PC-3 (cell line): ENCODE measurements around the gene PVALB. TPM values are rescaled to one million over a fixed set of nuclear protein-coding genes. Genes with fewer than 3 reads are reported as not detected.

Experiments
- ATAC-seq: fragments of 200-7000 bp; cut with Tn5 transposase; 2 replicates; pipeline ENCODE4 v1.9.1; 2020; ENCODE audit warnings: mild to moderate bottlenecking, moderate library complexity
- BruUV-seq: library from RNA; stranded (reverse); fragments of 400-500 nt; replicated peaks from 2 replicates; lab custom pipeline; 2021; lab: Mats Ljungman, UMichigan
- CTCF ChIA-PET: fragments of 300-600 bp; sonication (Branson Sonifier 250); formaldehyde crosslinking; loops from one replicate; lab custom pipeline; 2022; ENCODE audit warnings: antibody characterized with exemption; lab: Charles Lee
- POLR2A ChIA-PET: fragments of 300-600 bp; sonication (Branson Sonifier 250); formaldehyde crosslinking; loops from one replicate; lab custom pipeline; 2022; ENCODE audit warnings: antibody characterized with exemption; ENCODE audit not compliant: unreplicated experiment; lab: Charles Lee
- DNase-seq: peaks from one replicate; pipeline ENCODE4 v3.0.0-alpha.2; 2015
- H2AFZ ChIP-seq: fragments of 300-600 bp; sonication (generic); 2 replicates; pipeline ENCODE4 v1.6.0; 2016; ENCODE audit warnings: antibody characterized with exemption, low read length
- H3F3A ChIP-seq: fragments of 300-600 bp; sonication (generic); one replicate; pipeline ENCODE4 v1.6.0; 2017; ENCODE audit warnings: antibody characterized with exemption, low read length, control low read depth, mild to moderate bottlenecking; ENCODE audit not compliant: unreplicated experiment
- H3K27ac ChIP-seq: fragments of 300-600 bp; sonication (generic); 2 replicates; pipeline ENCODE4 v1.5.1; 2016; ENCODE audit warnings: mild to moderate bottlenecking, low read length
- H3K27me3 ChIP-seq: fragments of 300-600 bp; sonication (generic); 2 replicates; pipeline ENCODE4 v1.6.1; 2016; ENCODE audit warnings: low read length, mixed read lengths
- H3K36me3 ChIP-seq: fragments of 300-600 bp; sonication (generic); 2 replicates; pipeline ENCODE4 v1.6.1; 2016; ENCODE audit warnings: low read depth, mixed run types, low read length, mixed read lengths
- H3K4me1 ChIP-seq: fragments of 300-600 bp; sonication (generic); 2 replicates; pipeline ENCODE4 v1.5.1; 2016; ENCODE audit warnings: low read length; ENCODE audit not compliant: insufficient read depth
- H3K4me2 ChIP-seq: fragments of 300-600 bp; sonication (generic); 2 replicates; pipeline ENCODE4 v1.6.0; 2016; ENCODE audit warnings: low read length
- H3K4me3 ChIP-seq: fragments of 300-600 bp; sonication (generic); 2 replicates; pipeline ENCODE4 v1.5.1; 2016; ENCODE audit warnings: mild to moderate bottlenecking, low read length, mixed read lengths
- H3K79me2 ChIP-seq: fragments of 300-600 bp; sonication (generic); 2 replicates; pipeline ENCODE4 v1.6.1; 2017; ENCODE audit warnings: low read length, mixed read lengths
- H3K9ac ChIP-seq: fragments of 300-600 bp; sonication (generic); 2 replicates; pipeline ENCODE4 v1.6.0; 2016; ENCODE audit warnings: mild to moderate bottlenecking, low read length
- H3K9me2 ChIP-seq: fragments of 300-600 bp; sonication (generic); replicated peaks from 2 replicates; pipeline ENCODE4 v1.6.1; 2016; ENCODE audit warnings: mixed run types, low read length, mixed read lengths
- H3K9me3 ChIP-seq: fragments of 300-600 bp; sonication (generic); 2 replicates; pipeline ENCODE4 v1.6.1; 2016; ENCODE audit warnings: low read length, mixed read lengths
- H4K20me1 ChIP-seq: fragments of 300-600 bp; sonication (generic); 2 replicates; pipeline ENCODE4 v1.6.1; 2016; ENCODE audit warnings: low read length, mixed read lengths
- CTCF ChIP-seq: fragments of 300-600 bp; sonication (generic); conservative IDR thresholded peaks from 2 replicates; pipeline ENCODE4 v1.5.1; 2017; ENCODE audit warnings: antibody characterized with exemption, low read depth, mild to moderate bottlenecking, low read length
- EZH2 ChIP-seq: fragments of 300-600 bp; sonication (generic); IDR thresholded peaks from one replicate; pipeline ENCODE4 v1.6.1; 2017; ENCODE audit warnings: antibody characterized with exemption, mild to moderate bottlenecking, low read length; ENCODE audit not compliant: unreplicated experiment
- EZH2phosphoT487 ChIP-seq: fragments of 300-600 bp; sonication (generic); IDR thresholded peaks from 2 replicates; pipeline ENCODE4 v1.6.1; 2018; ENCODE audit warnings: mild to moderate bottlenecking, antibody characterized with exemption, low read length, borderline replicate concordance
- intact Hi-C: fragments of 100-400 bp; cut with micrococcal nuclease; formaldehyde crosslinking; loops from 2 replicates; pipeline ENCODE4 v1.9.0; 2023
- total RNA-seq: library from RNA; depleted of rRNA; stranded (reverse); fragments of >200 nt; gene quantifications from 2 replicates; pipeline ENCODE4 v1.2.3, GENCODE V29; 2014

PVALB gene
- total RNA-seq, 1 experiment from 2014 or later, result not detected

DNA sequence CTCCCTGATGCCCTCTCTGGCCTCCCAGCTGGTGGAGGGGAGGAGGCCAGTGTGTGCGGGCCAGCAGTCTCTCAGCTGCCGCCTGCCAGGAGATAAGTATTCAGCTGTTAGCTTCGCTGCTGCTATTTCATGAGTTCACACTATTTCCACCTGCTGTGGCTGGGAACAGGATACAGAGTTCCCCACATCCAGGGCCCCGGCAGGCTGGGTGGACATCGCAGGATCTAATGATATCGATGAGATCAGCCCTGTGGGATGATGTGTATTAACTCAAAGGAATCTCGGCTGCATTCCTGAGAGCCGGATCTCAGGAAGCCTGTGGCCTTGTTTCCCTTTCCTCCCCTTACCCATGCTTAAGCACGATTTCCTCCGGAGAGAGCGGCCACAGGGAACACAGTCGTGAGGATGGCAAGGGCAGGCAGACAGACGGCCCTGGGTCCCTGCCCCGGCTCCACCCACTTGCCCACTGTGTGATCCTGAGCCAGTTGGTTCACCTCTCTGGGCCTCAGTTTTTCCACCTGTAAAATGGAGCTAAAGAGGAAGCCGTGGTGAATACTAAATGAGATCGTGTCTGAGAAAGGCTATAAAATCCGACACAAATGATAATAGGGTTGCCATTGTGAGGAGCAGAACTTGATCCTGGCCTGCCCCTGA lies 6.5 kb upstream of the PVALB start:
- Histone ChIP-seq H3K27me3 (peaks cover 13% of the 10 kb centered on the region; the same call in 1 of the 2 replicates), H3K4me1 (no peaks in the 10 kb centered on the region), H3K4me3 (no peak overlapping the region), H3K9ac (no peak overlapping the region), H3K9me3 (no peaks in the 10 kb centered on the region), H3F3A (no peaks in the 10 kb centered on the region), H3K36me3 (no peaks in the 10 kb centered on the region), H3K27ac (no peak overlapping the region), H4K20me1 (no peaks in the 10 kb centered on the region), H2AFZ (no peak overlapping the region), H3K9me2 (no peaks in the 10 kb centered on the region), H3K4me2 (no peak overlapping the region), H3K79me2 (no peaks in the 10 kb centered on the region)
- no peak for ATAC-seq
- no peak for DNase-seq
- POLR2A ChIA-PET, result no interaction called here
- CTCF ChIA-PET, result no interaction called here
- TF ChIP-seq CTCF, result no peak
- TF ChIP-seq EZH2phosphoT487, result no peak
- no peak for TF ChIP-seq EZH2
- BruUV-seq, result no TSS peak
- intact Hi-C loops, result no loop called here

DNA sequence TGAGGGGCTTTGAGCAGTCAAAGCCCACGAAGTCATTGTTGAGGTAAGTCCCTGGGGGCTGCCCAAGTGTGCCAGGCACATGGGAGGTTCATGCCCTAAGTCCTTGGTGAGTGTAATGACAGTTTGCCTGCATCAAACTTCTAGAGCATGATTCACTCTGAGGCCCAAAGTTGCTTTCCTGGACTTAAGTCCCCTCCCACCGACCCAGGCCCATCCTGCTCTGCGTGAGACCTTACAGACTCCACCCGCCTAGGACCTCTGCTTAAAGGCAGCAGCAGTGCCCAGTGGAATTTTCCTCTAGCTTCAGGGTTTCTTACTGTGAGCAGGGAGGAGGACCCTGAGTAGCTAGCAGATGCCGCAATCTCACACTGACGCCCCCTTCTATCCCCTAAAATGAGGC lies 5.7 kb upstream of the PVALB start:
- H3K27me3 ChIP-seq, result peaks cover 20% of the 10 kb centered on the region
- H3K9ac ChIP-seq, result no peak overlapping the region
- DNase-seq (no peak), ATAC-seq (no peak)
- H2AFZ ChIP-seq, result no peak overlapping the region
- H3K9me2 ChIP-seq, result no peaks in the 10 kb centered on the region
- no peaks in the 10 kb centered on the region for H3K79me2 ChIP-seq
- ChIA-PET CTCF (interaction anchor here (0.6 kb wide), 1 partner anchor 746 kb away, joined by 5 read pairs; no protein-coding TSS in a partner anchor), POLR2A (interaction anchor here (0.6 kb wide), 1 partner anchor 46 kb away, joined by 6 read pairs; the partner anchor contains the start of gene IFT27)
- H3K4me1 ChIP-seq, result no peaks in the 10 kb centered on the region
- no peaks in the 10 kb centered on the region for H3K36me3 ChIP-seq
- H3K4me3 ChIP-seq, result no peak overlapping the region
- no peak overlapping the region for H3K27ac ChIP-seq
- no TSS peak for BruUV-seq
- intact Hi-C loops, result no loop called here
- no peaks in the 10 kb centered on the region for H4K20me1 ChIP-seq
- H3K9me3 ChIP-seq, result no peaks in the 10 kb centered on the region
- H3K4me2 ChIP-seq, result no peak overlapping the region
- H3F3A ChIP-seq, result no peaks in the 10 kb centered on the region
- no peak for TF ChIP-seq CTCF
- no peak for TF ChIP-seq EZH2
- TF ChIP-seq EZH2phosphoT487, result no peak

- Histone ChIP-seq H3K4me1 (no peaks in the 10 kb centered on the region), H3K9me3 (no peaks in the 10 kb centered on the region), H3F3A (no peaks in the 10 kb centered on the region), H3K9ac (no peak overlapping the region), H3K79me2 (no peaks in the 10 kb centered on the region), H3K27ac (no peak overlapping the region), H3K9me2 (no peaks in the 10 kb centered on the region), H2AFZ (no peak overlapping the region), H3K36me3 (no peaks in the 10 kb centered on the region), H3K4me3 (no peak overlapping the region), H3K27me3 (peaks cover 55% of the 10 kb centered on the region), H3K4me2 (no peak overlapping the region), H4K20me1 (no peaks in the 10 kb centered on the region)
- BruUV-seq, result no TSS peak
- ChIA-PET CTCF (no interaction called here), POLR2A (no interaction called here)
- ATAC-seq (no peak), DNase-seq (no peak)
- intact Hi-C loops, result no loop called here
- TF ChIP-seq EZH2phosphoT487, result no peak
- TF ChIP-seq CTCF, result no peak
- no peak for TF ChIP-seq EZH2
These were observed 2.3 kb upstream of the PVALB start for GRCh38 chr22:36819112-36819511.
